ENCODE results near the gene FBRS. TPM values are rescaled to one million over a fixed set of nuclear protein-coding genes. Genes with fewer than 3 reads are reported as not detected.

FBRS gene
- total and polyA plus RNA-seq, 2 of the 13 experiments (the other 11 are each of a cell fraction or from before 2014, with no cell fraction given): 13.7 to 16.2 TPM

DNA sequence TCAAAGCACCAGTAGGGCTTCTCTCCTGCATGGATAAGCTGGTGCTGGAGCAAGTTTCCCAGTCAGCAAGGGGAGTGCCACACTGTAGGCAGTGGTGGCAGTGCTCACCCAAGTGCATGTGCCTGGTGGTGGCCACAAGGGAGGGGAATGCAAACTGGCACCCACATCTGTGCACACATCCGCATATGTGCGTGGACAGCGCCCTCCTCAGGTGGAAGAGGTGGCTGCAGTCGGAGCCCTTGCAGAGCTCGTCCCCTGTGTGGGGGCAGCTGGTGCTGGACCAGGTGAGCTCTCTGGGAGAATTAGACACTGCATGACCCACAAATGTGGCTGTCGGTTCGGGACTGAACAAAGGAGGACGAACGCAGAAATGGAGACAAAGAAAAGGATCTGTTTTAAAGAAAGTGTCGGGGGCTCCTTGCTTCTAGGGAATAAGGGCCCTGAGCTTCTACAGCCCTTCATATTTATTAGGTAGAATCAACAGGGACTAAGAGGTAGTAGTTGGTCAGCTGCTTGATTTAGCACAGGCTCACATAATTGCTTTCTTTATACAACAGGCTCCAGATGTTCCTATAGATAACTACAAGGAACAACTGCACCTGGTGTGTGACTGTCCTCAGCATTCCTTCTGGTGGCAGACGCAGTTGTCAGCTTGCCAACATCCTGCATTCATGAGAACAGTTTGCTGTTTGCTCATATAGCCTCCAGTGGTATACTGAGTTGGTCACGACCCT is 42.7 kb upstream of the FBRS start (continued):
- TF ChIP-seq ZNF225 (CRISPR knock-in tag; IDR thresholded peaks at IDR 0.05): peak; percentile 53; the same call in 1 of the 2 replicates
- TF ChIP-seq ZSCAN20 (CRISPR knock-in tag; IDR thresholded peaks at IDR 0.05; ENCODE audit: borderline replicate concordance): no peak
- TF ChIP-seq, protein P1, sequence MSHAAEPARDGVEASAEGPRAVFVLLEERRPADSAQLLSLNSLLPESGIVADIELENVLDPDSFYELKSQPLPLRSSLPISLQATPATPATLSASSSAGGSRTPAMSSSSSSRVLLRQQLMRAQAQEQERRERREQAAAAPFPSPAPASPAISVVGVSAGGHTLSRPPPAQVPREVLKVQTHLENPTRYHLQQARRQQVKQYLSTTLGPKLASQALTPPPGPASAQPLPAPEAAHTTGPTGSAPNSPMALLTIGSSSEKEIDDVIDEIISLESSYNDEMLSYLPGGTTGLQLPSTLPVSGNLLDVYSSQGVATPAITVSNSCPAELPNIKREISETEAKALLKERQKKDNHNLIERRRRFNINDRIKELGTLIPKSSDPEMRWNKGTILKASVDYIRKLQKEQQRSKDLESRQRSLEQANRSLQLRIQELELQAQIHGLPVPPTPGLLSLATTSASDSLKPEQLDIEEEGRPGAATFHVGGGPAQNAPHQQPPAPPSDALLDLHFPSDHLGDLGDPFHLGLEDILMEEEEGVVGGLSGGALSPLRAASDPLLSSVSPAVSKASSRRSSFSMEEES (CRISPR knock-in tag; IDR thresholded peaks at IDR 0.05): peak; percentile 22; the same call in 1 of the 2 replicates
- TF ChIP-seq SNAI1 (CRISPR knock-in tag; IDR thresholded peaks at IDR 0.05; ENCODE audit: borderline replicate concordance): no peak
- no peak for TF ChIP-seq ZNF747 (CRISPR knock-in tag; IDR thresholded peaks at IDR 0.05; ENCODE audit: borderline replicate concordance)
- TF ChIP-seq TFAP4 (IDR thresholded peaks at IDR 0.05; ENCODE audit: borderline replicate concordance, low read depth): peak; percentile 35; the same call in 1 of the 2 replicates
- TF ChIP-seq SMAD9 (CRISPR knock-in tag; IDR thresholded peaks at IDR 0.05): no peak
- no peak for TF ChIP-seq ZNF674 (CRISPR knock-in tag; IDR thresholded peaks at IDR 0.05; ENCODE audit: low read depth)
- TF ChIP-seq MED13 (CRISPR knock-in tag; IDR thresholded peaks at IDR 0.05): no peak
- TF ChIP-seq FOXP4 (CRISPR knock-in tag; IDR thresholded peaks at IDR 0.05): no peak
- TF ChIP-seq HOXD1 (CRISPR knock-in tag; IDR thresholded peaks at IDR 0.05): no peak
- no peak for TF ChIP-seq ZNF3 (CRISPR knock-in tag; IDR thresholded peaks at IDR 0.05)
- TF ChIP-seq TEAD3 (CRISPR knock-in tag; optimal IDR thresholded peaks at IDR 0.05; ENCODE audit: borderline replicate concordance): peak; percentile 86
- TF ChIP-seq ISX (CRISPR knock-in tag; conservative IDR thresholded peaks at IDR 0.05): no peak
- TF ChIP-seq, protein P2, sequence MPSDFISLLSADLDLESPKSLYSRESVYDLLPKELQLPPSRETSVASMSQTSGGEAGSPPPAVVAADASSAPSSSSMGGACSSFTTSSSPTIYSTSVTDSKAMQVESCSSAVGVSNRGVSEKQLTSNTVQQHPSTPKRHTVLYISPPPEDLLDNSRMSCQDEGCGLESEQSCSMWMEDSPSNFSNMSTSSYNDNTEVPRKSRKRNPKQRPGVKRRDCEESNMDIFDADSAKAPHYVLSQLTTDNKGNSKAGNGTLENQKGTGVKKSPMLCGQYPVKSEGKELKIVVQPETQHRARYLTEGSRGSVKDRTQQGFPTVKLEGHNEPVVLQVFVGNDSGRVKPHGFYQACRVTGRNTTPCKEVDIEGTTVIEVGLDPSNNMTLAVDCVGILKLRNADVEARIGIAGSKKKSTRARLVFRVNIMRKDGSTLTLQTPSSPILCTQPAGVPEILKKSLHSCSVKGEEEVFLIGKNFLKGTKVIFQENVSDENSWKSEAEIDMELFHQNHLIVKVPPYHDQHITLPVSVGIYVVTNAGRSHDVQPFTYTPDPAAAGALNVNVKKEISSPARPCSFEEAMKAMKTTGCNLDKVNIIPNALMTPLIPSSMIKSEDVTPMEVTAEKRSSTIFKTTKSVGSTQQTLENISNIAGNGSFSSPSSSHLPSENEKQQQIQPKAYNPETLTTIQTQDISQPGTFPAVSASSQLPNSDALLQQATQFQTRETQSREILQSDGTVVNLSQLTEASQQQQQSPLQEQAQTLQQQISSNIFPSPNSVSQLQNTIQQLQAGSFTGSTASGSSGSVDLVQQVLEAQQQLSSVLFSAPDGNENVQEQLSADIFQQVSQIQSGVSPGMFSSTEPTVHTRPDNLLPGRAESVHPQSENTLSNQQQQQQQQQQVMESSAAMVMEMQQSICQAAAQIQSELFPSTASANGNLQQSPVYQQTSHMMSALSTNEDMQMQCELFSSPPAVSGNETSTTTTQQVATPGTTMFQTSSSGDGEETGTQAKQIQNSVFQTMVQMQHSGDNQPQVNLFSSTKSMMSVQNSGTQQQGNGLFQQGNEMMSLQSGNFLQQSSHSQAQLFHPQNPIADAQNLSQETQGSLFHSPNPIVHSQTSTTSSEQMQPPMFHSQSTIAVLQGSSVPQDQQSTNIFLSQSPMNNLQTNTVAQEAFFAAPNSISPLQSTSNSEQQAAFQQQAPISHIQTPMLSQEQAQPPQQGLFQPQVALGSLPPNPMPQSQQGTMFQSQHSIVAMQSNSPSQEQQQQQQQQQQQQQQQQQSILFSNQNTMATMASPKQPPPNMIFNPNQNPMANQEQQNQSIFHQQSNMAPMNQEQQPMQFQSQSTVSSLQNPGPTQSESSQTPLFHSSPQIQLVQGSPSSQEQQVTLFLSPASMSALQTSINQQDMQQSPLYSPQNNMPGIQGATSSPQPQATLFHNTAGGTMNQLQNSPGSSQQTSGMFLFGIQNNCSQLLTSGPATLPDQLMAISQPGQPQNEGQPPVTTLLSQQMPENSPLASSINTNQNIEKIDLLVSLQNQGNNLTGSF (CRISPR knock-in tag; IDR thresholded peaks at IDR 0.05): no peak
- TF ChIP-seq ZMYM2 (CRISPR knock-in tag; IDR thresholded peaks at IDR 0.05): peak; percentile 27; the same call in 1 of the 2 replicates
- 0 out of 2 replicates have a peak, but pooled peaks have one; percentile 51 for TF ChIP-seq SNAPC2 (CRISPR knock-in tag; IDR thresholded peaks at IDR 0.05)
- TF ChIP-seq ATF3 (CRISPR knock-in tag; IDR thresholded peaks at IDR 0.05): 0 out of 2 replicates have a peak, but pooled peaks have one; percentile 18
- TF ChIP-seq ZFP41 (CRISPR knock-in tag; IDR thresholded peaks at IDR 0.05; ENCODE audit: borderline replicate concordance): no peak
- no peak for TF ChIP-seq ZNF879 (CRISPR knock-in tag; IDR thresholded peaks at IDR 0.05)
- no peak for TF ChIP-seq ZBTB1 (CRISPR knock-in tag; IDR thresholded peaks at IDR 0.05; ENCODE audit: borderline replicate concordance)
